Right ventricle myocardium superior (tissue), 1 donor: ENCODE data around the gene EXPH5. TPM values are rescaled to one million over a fixed set of nuclear protein-coding genes. Genes with fewer than 3 reads are reported as not detected.
"Not testable (repeated sequence)": the region's sequence is repeated elsewhere in the genome, so short reads cannot be mapped to it uniquely, and the experiment has no call there.

Experiments
- ATAC-seq: fragments of 200-7000 bp; cut with Tn5 transposase; one replicate; pipeline ENCODE4 v1.9.1; 2020; ENCODE audit warnings: mild to moderate bottlenecking; ENCODE audit not compliant: poor library complexity
- DNase-seq: peaks from one replicate; pipeline ENCODE4 v3.0.0-alpha.2; 2020
- intact Hi-C: fragments of 100-400 bp; cut with DNase I; formaldehyde crosslinking; loops from one replicate; pipeline ENCODE4 v1.11.2; 2022
- long read RNA-seq: library from polyadenylated mRNA; unstranded; transcript quantifications from one replicate; pipeline ENCODE4 v2.0.0, GENCODE V29; 2021
- total RNA-seq: library from RNA; stranded (reverse); fragmentation: NEBNext Ultra II Directional; extraction: Animal tissue kit (Norgen Biotek cat#: 25700); gene quantifications from one replicate; pipeline ENCODE4 v1.2.1, GENCODE V29; 2021
- donor health status: DM: no; HTN: yes; CAD: no; lungs with severe emphysema.

Gene EXPH5, protein sequence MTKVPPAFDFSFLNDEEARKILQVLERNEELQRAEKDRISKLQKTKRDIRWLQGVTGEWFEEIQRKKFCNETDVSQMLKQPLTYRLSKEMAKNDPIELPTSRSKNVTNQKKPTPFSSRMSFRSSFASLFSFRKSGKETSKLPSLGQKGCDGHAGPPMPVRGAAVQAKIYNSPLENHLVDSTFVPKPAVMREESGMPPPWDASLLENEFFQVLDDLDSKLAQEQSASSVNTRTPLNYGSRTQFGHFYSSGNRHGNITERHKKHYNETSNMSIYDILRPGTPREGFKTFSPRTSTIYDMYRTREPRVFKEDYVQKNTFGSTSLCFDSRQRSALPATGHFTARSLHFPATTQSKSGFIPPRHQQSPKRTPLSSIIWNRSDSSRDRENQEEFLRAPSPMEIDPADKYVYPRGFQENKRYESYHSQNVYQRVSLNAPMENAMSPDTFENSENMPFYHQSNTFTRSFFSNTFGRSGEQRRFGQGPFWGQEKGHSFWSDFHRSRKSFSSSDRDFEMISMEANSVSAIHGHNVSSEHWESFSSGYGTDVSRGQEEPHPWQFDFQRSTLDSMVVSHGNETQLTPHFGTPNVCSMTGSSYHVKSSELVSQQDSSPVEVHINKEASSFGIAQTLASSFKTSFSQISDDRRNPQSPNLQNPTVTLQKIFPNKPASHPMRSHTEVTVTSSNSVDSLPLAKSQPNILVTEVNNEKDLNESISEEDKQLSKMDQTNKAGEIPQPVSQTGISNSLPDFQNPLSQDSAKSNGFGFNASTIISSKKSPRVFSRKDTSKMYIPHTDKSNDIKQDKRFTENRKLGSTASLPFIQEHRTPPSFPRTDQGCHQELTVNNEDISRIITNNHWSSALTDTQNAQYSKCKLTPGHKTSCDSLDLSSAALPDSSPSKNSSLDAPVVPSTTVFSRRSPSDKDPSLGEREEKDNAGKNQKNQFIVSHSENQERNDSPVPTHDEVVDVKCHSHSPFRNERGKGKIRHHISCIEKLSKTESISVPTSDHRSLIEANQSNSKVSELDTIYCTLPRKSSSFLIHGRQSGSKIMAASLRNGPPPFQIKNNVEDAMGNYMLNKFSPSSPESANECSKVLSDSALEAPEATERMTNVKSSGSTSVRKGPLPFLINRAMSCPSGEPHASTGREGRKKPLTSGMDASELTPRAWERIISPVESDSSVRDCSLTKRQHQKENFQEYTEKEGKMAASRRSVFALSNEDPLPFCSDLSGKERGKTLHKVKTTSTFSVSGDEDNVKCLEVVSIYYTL (N-terminal part only)
- total RNA-seq: 2.5 TPM
- long read RNA-seq: 0 reads

DNA sequence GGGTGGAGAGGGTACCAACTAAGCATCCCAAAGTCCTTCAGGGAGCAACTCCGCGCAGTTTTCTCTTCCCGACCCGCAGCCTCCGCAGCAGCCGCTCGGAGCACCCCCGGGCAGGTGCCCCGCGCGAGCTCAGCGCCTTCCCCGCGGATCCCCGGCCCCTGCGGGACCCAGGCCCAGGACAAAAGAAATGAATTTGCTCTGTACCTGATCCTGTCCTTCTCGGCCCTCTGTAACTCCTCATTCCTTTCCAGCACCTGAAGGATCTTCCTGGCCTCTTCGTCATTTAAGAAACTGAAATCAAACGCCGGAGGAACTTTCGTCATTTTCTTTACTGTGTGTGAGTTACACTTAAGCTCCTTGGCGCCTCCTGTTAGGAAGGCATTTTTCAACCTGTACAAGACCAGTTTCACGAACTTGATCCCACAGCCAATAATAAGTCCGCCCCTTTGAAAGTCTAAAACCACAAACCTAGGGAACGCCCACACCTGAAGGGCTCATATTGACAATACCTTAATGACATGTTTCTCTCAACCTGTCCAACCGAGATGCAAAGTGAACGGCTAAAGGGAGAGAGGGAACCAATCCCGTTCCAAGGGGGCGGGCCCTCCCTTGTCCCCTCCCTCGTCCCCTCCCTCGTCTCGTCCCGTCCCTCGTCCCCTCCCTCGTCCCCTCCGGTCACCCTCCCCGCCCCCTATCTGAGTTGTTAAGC, at the start of gene EXPH5:
Gene EXPH5, minus strand, starts transcription at position 555 of the 709 bp plus-strand sequence. Its CDS starts 232 bp downstream, at position 323.
- ATAC-seq: peak; percentile 99
- intact Hi-C loops: no loop called here
- peak; percentile 90 for DNase-seq

DNA sequence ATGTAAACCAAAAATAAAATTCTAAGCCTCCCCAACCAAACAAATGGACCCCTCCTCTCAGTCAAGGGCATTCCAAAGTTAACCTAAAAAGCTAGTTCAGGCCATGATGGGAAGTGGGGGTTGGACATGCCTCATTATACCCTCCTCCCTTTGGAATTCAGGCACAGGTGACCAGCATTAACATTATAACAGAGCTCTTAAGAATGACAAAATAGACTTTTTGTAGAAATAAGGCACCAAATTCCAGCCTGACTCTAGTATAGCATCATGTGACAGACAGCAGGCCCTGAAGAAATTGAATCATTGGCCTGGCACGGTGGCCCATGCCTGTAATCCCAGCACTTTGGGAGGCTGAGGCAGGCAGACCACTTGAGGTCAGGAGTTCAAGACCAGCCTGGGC, 48.2 kb upstream of the EXPH5 start:
- DNase-seq, ATAC-seq, intact Hi-C loops: not testable (repeated sequence)

DNA sequence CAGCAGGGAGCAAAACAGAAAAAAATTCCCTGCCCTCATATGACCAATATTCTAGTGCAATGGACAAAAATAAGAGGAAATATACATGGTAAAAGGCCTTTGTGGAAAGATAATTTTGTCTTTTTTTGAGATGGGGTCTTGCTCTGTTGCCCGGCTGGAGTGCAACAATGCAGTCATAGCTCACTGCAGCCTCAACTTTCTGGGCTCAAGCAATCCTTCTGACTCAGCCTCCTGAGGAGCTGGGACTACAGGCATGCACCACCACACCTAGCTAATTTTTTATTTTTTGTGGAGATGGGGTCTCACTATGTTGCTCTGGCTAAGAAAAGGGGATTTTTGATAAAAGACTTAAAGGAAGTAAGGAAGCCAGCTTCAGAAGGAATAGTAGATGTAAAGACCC, 45.6 kb upstream of the EXPH5 start:
- intact Hi-C loops: no loop called here
- DNase-seq (no peak), ATAC-seq (no peak)

DNA sequence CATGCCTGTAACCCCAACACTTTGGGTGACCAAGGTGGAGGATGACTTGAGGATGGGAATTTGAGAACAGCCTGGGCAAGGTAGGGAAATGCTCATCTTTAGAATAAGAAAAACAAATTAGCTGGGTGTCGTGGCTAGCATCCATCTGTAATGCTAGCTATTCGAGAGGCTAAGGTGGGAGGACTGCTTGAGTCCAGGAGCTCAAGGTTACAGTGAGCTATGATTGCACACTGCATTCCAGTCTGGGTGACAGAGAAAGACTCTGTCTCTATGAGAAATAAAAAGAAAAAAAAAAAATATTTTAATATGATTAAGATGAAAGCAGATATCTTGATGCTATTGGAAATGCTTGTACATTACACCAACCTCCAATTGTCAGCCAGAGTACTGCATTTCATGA, 42.7 kb upstream of the EXPH5 start:
- DNase-seq: no peak
- intact Hi-C loops: no loop called here
- no peak for ATAC-seq

DNA sequence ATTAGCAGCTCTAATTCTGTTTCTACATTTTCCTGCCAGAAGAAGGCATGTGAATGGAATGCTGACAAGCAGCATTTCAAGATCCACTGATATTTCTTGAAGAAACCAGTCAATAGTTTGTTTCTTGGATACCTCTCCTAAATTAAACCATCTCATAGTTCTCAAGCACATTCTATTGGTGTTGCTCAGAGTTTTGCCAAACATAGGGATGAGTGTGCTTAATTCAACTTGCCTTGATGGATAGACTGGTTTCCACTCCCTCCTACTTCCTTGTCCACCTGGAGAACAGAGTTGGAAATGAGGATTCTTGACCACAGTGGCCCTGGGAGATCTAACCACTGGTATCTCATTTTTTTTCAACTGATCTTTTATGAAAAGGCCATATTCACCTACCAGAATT, 41.5 kb upstream of the EXPH5 start:
- intact Hi-C loops: no loop called here
- no peak for ATAC-seq
- no peak for DNase-seq

DNA sequence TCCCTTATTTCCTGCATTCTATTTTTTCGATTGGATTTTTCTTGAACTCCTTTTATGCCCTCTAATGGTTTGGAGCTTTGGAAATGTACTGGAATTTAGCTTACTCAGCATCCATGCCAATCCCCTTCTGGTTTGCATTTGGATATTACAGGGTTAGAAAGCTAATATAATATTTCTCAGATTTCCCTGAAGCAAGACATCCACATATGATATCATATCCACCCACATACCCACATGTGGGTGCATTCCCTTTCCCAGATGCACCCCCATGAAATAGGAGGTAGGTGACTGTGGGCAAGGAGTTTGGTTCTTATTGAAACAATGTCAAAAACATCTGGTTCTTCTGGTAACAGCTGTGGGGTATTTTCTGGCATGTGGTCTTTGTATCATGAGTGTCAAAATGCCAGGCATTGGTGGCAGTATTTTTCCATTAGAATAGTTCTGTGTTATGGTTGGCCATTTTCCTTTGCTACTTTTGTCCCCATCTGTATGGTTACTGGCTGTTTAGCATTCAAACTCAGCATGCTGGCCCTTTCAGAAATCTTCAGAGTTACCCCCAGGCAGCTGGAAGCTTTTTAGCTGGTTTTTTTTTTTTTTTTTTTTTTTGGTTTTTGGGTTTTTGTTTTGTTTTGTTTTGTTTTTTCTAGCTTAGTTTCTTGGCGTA, 38.6 kb upstream of the EXPH5 start:
- intact Hi-C loops: no loop called here
- ATAC-seq (no peak), DNase-seq (no peak)

DNA sequence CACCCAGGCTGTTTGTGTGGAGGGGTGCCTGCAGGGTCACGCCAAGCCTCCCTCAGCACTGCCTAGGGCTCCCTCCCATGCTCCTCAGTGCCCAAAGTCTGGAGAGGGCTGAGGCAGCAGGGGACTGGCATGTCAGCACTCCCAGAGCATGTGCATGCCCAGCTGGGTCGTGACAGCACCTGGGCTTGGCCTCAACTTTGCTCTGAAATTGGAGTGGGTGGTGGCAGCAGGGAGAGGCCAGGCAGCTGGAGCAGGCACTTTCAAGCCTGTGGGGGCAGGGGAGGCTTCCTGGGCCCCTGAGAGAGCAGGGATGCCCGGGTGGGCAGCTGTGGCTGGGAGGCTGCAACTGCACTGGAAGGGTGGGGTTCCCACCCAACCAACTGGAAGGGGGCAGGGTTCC, 35.7 kb upstream of the EXPH5 start:
- intact Hi-C loops: no loop called here
- no peak for ATAC-seq

DNA sequence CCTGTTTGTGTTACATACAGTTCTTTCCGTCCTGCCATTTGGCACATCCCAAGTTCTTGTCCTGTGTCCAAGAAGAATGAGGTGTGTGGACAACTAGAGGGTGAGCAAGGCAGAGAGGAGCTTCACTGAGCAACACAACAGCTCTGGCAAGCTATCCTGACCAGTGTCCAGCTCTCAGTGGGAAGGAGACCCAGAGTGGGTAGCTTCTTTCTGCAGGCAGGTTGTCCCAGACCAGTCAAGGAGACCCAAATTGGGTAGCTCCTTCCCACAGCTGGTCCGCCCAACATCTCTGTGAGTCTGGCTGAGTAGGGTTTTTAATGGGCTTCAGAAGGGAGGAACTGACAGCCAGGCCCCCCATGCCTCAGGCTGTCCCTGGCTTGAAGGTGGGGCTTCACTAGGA, 35.2 kb upstream of the EXPH5 start:
- intact Hi-C loops: no loop called here
- no peak for ATAC-seq
- no peak for DNase-seq

More for the DNA sequence above, 35.7 kb upstream of the EXPH5 start:
- no peak for DNase-seq

DNA sequence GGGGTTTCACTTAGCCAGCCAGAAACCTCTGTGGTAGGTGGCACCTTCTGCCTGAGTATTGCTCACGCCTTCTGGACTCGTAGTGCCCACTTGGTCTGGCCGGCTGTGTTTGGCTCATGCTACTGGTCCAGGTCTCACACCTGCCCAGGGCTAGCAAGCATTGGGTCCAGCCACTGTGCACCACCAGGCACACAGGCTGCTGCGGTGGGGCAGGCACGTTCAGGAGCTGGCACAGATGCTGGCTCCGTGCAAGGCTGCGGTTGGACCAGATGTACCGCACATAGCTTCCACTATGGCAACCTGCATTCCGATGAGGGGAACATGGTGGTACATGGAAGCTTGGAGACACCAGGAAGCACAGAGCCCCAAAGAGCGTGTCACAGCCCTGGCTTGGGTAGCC, 34.8 kb upstream of the EXPH5 start:
- intact Hi-C loops: no loop called here

DNA sequence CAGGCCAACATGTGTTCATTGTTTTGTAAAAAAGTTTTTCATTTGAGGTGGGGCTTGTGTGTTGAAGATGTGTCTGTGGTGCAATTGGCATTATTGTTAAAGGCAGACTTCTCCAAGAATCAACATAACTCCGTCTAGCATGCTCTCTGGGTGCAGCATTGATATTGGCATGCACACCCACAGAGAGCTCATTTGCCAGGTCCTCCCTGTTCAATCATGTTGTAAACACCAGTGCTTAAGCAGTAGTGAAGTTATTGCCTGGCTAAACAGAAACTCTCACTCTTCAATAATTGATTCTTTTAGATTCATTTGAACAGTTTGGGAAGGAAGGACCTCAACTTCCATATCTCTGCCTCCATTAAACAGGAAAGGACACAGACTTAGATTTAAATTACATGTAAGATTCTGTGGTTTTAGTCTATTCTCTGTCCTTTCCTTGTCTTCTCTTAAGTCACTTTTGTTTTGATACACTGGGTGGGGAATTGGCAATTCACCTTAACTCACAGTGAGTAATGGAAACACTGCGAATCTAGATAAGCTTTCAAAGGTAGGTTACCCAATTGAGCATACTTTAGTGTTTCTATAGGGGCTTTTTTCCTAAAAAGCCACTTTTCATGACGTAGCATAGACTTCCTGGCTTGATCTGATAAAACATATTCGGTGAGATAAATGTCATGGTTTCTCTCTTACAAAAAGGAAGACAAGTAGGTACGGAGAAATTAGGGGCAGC, 30.8 kb upstream of the EXPH5 start:
- intact Hi-C loops: no loop called here
- DNase-seq (no peak), ATAC-seq (no peak)

More for the DNA sequence above, 34.8 kb upstream of the EXPH5 start:
- DNase-seq (no peak), ATAC-seq (no peak)

DNA sequence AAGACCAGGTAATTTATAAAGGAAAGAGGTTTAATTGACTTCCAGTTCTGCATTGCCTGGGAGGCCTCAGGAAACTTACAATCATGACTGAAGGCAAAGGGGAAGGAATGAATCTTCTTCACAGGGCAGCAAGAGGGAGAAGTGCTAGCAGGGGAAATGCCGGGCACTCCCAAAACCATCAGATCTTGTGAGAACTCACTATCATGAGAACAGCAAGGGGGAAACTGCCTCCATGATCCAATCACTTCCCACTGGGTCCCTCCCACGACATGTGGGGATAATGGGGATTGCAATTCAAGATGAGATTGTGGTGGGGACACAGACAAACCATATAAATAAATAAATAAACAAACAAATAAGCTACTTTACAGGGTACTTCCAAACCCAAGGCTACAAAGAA, 28.8 kb upstream of the EXPH5 start:
- intact Hi-C loops: no loop called here
- ATAC-seq (no peak), DNase-seq (no peak)

DNA sequence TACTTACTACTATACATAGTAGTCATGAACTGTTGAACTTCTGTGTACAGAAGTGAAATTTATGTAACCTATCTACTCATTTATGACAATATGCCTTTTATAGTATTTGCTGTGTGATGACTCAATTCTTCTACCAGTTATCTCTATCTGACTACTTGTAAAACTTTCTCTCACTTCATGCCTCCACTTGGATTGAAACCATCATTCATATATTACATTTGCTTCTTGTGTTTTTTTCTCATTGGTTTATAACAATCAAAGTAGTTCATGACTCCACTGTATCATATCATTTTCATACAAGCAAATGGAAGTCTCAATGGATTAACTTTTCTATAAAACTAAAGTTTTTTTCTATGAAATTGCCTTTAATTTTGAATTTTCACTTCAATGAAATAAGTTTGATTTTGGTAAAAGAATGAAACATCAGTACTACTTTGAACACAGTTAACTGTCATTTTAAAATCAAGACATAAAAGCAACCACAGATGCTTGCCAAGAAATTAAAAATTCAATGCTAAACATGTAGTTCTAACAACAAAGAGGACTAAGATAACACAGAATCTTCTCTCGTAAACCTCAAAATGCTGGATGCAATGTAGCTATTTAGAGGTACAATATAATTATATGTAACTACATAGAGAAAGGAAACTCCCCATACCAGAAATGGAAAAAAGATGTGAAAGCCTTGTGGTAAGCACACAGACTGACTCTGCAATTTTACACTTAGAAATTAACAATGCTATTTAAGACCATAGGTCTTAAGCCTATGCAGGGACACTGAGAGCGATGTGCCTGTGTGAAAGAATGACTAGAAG, 27.6 kb upstream of the EXPH5 start:
- no peak for ATAC-seq
- intact Hi-C loops: no loop called here
- no peak for DNase-seq

DNA sequence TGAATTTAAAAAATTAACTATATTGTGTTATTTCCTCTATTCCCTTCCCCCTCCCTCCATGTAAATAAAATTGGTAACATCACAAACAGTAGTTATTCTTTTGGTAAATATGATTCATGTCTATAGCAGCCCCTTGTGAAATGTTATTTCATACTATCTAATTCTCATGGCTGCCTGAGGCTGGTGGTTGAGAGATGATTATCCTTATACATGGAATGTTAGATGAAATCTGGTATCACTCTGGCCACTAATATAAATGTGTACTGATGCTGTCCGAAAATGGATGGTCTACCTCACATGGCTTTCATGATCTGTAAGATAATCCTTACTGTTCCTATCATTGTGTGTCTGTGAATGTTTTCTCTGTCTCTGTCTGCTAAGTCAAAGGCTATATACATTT, 25.0 kb upstream of the EXPH5 start:
- DNase-seq: no peak
- intact Hi-C loops: no loop called here
- no peak for ATAC-seq

DNA sequence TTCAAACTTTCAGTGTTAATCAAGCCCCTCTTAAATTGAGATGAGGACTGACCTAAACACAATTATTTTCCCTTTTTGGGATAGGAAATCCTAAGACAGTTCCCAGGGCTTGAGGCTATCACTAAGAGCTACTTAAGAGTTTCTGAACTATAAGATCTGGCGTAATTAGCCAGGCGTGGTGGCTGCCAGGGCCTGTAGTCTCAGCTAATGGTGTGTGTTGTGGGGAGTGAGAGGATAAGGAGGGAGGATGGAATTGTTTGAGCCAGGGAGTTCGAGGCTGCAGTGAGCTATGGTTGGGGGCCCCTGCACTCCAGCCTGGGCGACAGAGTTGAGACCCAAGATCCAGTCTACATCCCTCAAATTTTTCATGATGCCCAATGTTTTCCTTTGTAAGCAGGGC, 23.5 kb upstream of the EXPH5 start:
- DNase-seq: no peak
- no peak for ATAC-seq
- intact Hi-C loops: no loop called here

DNA sequence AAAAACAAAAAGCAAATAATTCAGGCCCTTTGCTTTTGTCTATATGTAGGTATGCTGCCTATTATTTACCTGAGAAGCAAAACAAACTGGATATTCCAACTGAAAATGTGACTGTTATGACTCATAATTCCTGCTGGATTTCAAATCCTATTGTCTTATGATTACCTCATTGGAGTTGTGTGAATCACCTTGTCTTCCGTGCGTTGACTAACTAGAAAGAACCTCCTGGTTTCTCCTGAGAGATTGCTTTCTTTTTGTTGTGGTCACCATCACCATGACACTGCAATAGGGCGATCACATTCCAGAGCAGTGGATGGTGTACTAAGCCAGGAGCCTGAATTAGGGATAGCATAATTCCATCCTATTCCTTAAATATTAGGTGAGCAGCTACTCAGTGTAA, 23.0 kb upstream of the EXPH5 start:
- intact Hi-C loops: no loop called here
- no peak for DNase-seq

DNA sequence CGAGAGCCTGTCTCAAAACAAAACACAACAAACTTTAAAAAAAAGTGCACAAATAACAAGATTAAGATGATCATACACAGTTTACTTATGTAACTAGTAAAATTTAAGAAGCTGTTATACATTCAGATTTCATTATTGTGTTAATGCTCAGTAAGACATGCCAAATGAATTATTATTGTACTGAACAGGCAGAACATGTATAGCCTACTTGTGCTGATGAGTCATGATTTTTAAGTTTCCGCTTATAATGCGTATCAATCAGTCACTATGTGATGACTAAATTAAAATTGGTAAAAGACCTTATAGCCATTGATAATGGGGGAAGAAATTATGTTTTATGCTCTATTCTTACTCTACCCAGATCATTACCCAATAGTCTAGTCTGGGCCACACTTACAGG, 20.5 kb upstream of the EXPH5 start:
- intact Hi-C loops: no loop called here
- DNase-seq (no peak), ATAC-seq (no peak)

More for the DNA sequence above, 23.0 kb upstream of the EXPH5 start:
- no peak for ATAC-seq

DNA sequence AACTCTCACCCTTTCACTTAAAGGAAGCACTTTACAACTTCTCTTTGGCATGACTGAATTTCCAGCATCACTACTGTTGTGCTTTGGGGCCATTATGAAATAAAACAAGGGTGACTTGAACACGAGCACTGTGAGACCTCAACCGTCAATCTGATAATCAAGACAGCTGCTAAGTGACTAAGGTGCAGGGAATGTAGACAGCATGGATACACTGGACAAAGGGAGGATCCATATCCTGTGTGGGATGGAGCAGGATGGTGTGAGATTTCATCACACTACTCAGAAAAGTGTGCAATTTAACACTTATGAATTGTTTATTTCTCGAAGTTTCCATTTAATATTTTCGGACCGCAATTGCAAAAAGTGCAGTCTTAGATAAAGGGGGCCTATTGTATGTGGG, 16.1 kb upstream of the EXPH5 start:
- ATAC-seq (no peak), DNase-seq (no peak)
- intact Hi-C loops: no loop called here
